A673 (cell line): ENCODE data around the gene FOXN4.

Experiments
- EZH2 ChIP-seq: fragments of 200-600 bp; sonication (generic); IDR thresholded peaks from 2 replicates; pipeline ENCODE4 v1.6.1; 2017; ENCODE audit warnings: borderline replicate concordance, low read depth, mild to moderate bottlenecking, mixed read lengths, antibody characterized with exemption, low read length; ENCODE audit not compliant: poor library complexity, severe bottlenecking
- TF ChIP-seq, protein P1 (sequence below): fragments of 300-800, 200-600 bp; sonication (generic); conservative IDR thresholded peaks from 2 replicates; pipeline ENCODE4 v1.5.1; 2017; ENCODE audit warnings: low read depth, mild to moderate bottlenecking, antibody characterized with exemption, low read length, moderate library complexity, mixed read lengths

- TF ChIP-seq, protein P1, sequence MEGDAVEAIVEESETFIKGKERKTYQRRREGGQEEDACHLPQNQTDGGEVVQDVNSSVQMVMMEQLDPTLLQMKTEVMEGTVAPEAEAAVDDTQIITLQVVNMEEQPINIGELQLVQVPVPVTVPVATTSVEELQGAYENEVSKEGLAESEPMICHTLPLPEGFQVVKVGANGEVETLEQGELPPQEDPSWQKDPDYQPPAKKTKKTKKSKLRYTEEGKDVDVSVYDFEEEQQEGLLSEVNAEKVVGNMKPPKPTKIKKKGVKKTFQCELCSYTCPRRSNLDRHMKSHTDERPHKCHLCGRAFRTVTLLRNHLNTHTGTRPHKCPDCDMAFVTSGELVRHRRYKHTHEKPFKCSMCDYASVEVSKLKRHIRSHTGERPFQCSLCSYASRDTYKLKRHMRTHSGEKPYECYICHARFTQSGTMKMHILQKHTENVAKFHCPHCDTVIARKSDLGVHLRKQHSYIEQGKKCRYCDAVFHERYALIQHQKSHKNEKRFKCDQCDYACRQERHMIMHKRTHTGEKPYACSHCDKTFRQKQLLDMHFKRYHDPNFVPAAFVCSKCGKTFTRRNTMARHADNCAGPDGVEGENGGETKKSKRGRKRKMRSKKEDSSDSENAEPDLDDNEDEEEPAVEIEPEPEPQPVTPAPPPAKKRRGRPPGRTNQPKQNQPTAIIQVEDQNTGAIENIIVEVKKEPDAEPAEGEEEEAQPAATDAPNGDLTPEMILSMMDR: no peak
- no peak for TF ChIP-seq EZH2
Measured at GRCh38 chr12:109250523-109250922, 58.6 kb downstream of the FOXN4 start.
